DND-41 (cell line): ENCODE results near the gene ZNF236.
"Not testable (repeated sequence)": the region's sequence is repeated elsewhere in the genome, so short reads cannot be mapped to it uniquely, and the experiment has no call there.

Source experiments
- ATAC-seq: fragments of 200-7000 bp; cut with Tn5 transposase; 3 replicates; pipeline ENCODE4 v1.9.1; 2021; ENCODE audit warnings: low read depth; ENCODE audit not compliant: insufficient read depth
- DNase-seq: peaks from one replicate; pipeline ENCODE4 v3.0.0-alpha.2; 2020
- H2AFZ ChIP-seq: 2 replicates; pipeline ENCODE4 v1.6.0; 2012; ENCODE audit warnings: low read depth, low read length
- H3K27ac ChIP-seq: 2 replicates; pipeline ENCODE4 v1.5.1; 2012; ENCODE audit warnings: low read length, inconsistent platforms
- H3K27me3 ChIP-seq: fragments of 200-600 bp; sonication (generic); 2 replicates; pipeline ENCODE4 v1.6.0; 2012; ENCODE audit warnings: low read length, mild to moderate bottlenecking, inconsistent platforms; ENCODE audit not compliant: insufficient read depth, poor library complexity
- H3K36me3 ChIP-seq: 2 replicates; pipeline ENCODE4 v1.5.1; 2012; ENCODE audit warnings: low read length, inconsistent platforms; ENCODE audit not compliant: insufficient read depth
- H3K4me1 ChIP-seq: 2 replicates; pipeline ENCODE4 v1.5.1; 2012; ENCODE audit warnings: mild to moderate bottlenecking, low read length; ENCODE audit not compliant: insufficient read depth
- H3K4me2 ChIP-seq: 2 replicates; pipeline ENCODE4 v1.6.0; 2012; ENCODE audit warnings: mild to moderate bottlenecking, moderate library complexity, low read length, inconsistent platforms; ENCODE audit not compliant: insufficient read depth
- H3K4me3 ChIP-seq, 2 experiments: fragments of 200-600 bp in 1 of 2; shearing (Covaris generic) in 1 of 2; 2 replicates each; pipeline ENCODE4 v1.5.1; 2012 to 2016; ENCODE audit warnings: inconsistent platforms in 2 of 2, low read length in 2 of 2, mild to moderate bottlenecking in 2 of 2, low read depth in 1 of 2, moderate library complexity in 1 of 2
- H3K79me2 ChIP-seq: 2 replicates; pipeline ENCODE4 v1.6.0; 2012; ENCODE audit warnings: low read length, inconsistent platforms; ENCODE audit not compliant: insufficient read depth
- H3K9ac ChIP-seq: 2 replicates; pipeline ENCODE4 v1.6.0; 2012; ENCODE audit warnings: low read depth, mild to moderate bottlenecking, inconsistent platforms, low read length, moderate library complexity
- H3K9me3 ChIP-seq: 2 replicates; pipeline ENCODE4 v1.5.1; 2012; ENCODE audit warnings: low read length, moderate library complexity, mild to moderate bottlenecking, inconsistent platforms; ENCODE audit not compliant: insufficient read depth, severe bottlenecking
- H4K20me1 ChIP-seq: 2 replicates; pipeline ENCODE4 v1.6.0; 2012; ENCODE audit warnings: low read length; ENCODE audit not compliant: insufficient read depth
- CTCF ChIP-seq: IDR thresholded peaks from 2 replicates; pipeline ENCODE4 v1.5.1; 2012; ENCODE audit warnings: borderline replicate concordance, low read length, moderate library complexity, mild to moderate bottlenecking; ENCODE audit not compliant: poor library complexity, severe bottlenecking; ENCODE audit errors: extremely low read depth
- EZH2 ChIP-seq: IDR thresholded peaks from 3 replicates; pipeline ENCODE4 v1.6.1; 2012; ENCODE audit warnings: borderline replicate concordance, low read depth, mild to moderate bottlenecking, moderate library complexity, low read length, inconsistent platforms; ENCODE audit not compliant: severe bottlenecking

The ZNF236 gene

GRCh38 chr18:76967299-76967698 is 144.9 kb downstream of the ZNF236 start:
- Histone ChIP-seq H3K36me3 (peaks cover 61% of the 10 kb centered on the region), H3K79me2 (peaks cover 22% of the 10 kb centered on the region)
- not testable (repeated sequence) for H4K20me1 ChIP-seq, H3K9ac ChIP-seq, H3K4me3 ChIP-seq, H3K27me3 ChIP-seq, H3K27ac ChIP-seq, DNase-seq, ATAC-seq, H3K4me1 ChIP-seq, H3K4me2 ChIP-seq, H2AFZ ChIP-seq, H3K9me3 ChIP-seq

GRCh38 chr18:76967721-76968472 is 145.5 kb downstream of the ZNF236 start:
- no peak for DNase-seq
- no peaks in the 10 kb centered on the region for H3K9me3 ChIP-seq
- peaks cover 21% of the 10 kb centered on the region for H3K79me2 ChIP-seq
- H4K20me1 ChIP-seq = no peaks in the 10 kb centered on the region
- H3K4me3 ChIP-seq = no peak overlapping the region
- H3K27ac ChIP-seq = no peak overlapping the region
- no peak for ATAC-seq
- no peak overlapping the region for H3K4me2 ChIP-seq
- H3K9ac ChIP-seq = no peak overlapping the region
- no peaks in the 10 kb centered on the region for H3K4me1 ChIP-seq
- TF ChIP-seq EZH2 (no peak), CTCF (no peak)
- no peaks in the 10 kb centered on the region for H3K27me3 ChIP-seq
- H3K36me3 ChIP-seq = peaks cover 59% of the 10 kb centered on the region
- H2AFZ ChIP-seq = no peak overlapping the region

GRCh38 chr18:76970770-76971559 is 148.6 kb downstream of the ZNF236 start:
- no peak for ATAC-seq
- H3K27ac ChIP-seq = no peak overlapping the region
- no peak for TF ChIP-seq CTCF
- TF ChIP-seq EZH2 = no peak

GRCh38 chr18:76972241-76972640 is 149.9 kb downstream of the ZNF236 start:
- Histone ChIP-seq H3K27ac (no peak overlapping the region), H3K9ac (no peak overlapping the region), H3K4me1 (no peaks in the 10 kb centered on the region), H3K36me3 (peaks cover 47% of the 10 kb centered on the region), H3K4me2 (no peak overlapping the region), H3K27me3 (no peaks in the 10 kb centered on the region), H2AFZ (no peak overlapping the region), H3K9me3 (no peaks in the 10 kb centered on the region), H3K4me3 (no peak overlapping the region), H4K20me1 (no peaks in the 10 kb centered on the region), H3K79me2 (no peaks in the 10 kb centered on the region)
- ATAC-seq (no peak), DNase-seq (no peak)
- TF ChIP-seq EZH2 (no peak), CTCF (no peak)

More at GRCh38 chr18:76970770-76971559, 148.6 kb downstream of the ZNF236 start:
- Histone ChIP-seq H2AFZ (no peak overlapping the region), H3K4me1 (no peaks in the 10 kb centered on the region), H3K4me3 (no peak overlapping the region), H3K9me3 (no peaks in the 10 kb centered on the region), H3K4me2 (no peak overlapping the region), H3K9ac (no peak overlapping the region), H3K79me2 (peaks cover 9% of the 10 kb centered on the region), H3K27me3 (no peaks in the 10 kb centered on the region), H4K20me1 (no peaks in the 10 kb centered on the region), H3K36me3 (peaks cover 57% of the 10 kb centered on the region)
- no peak for DNase-seq
